Endothelial cell of umbilical vein (primary cell): ENCODE measurements around the gene FGD6. TPM values are rescaled to one million over a fixed set of nuclear protein-coding genes. Genes with fewer than 3 reads are reported as not detected.
"Not testable (repeated sequence)": the region's sequence is repeated elsewhere in the genome, so short reads cannot be mapped to it uniquely, and the experiment has no call there.

ENCODE experiments used
- BruUV-seq: library from RNA; stranded (reverse); fragments of 400-500 nt; replicated peaks from 2 replicates; lab custom pipeline; 2021; lab: Mats Ljungman, UMichigan
- CTCF ChIA-PET: fragments of 300-600, 350-600 bp; sonication (Branson Sonifier 250); formaldehyde crosslinking; loops from one replicate; lab custom pipeline; 2021; ENCODE audit warnings: antibody characterized with exemption, inconsistent platforms; lab: Charles Lee
- POLR2A ChIA-PET: fragments of 300-600, 350-600 bp; sonication (Branson Sonifier 250); formaldehyde crosslinking; loops from one replicate; lab custom pipeline; 2021; ENCODE audit warnings: antibody characterized with exemption, inconsistent platforms; lab: Charles Lee
- DNase-seq: peaks from one replicate; pipeline ENCODE4 v3.0.0-alpha.2; 2011; ENCODE audit warnings: low read depth, low spot score
- FAIRE-seq: peaks from 2 replicates; lab custom pipeline; 2011; peaks lifted over from hg19 to GRCh38; lab: Jason Lieb, UNC
- H2AFZ ChIP-seq: 2 replicates; pipeline ENCODE4 v1.6.0; 2012; ENCODE audit warnings: low read depth, low read length, control low read depth, inconsistent platforms
- H3K27ac ChIP-seq: 2 replicates; pipeline ENCODE4 v1.5.1; 2011; ENCODE audit warnings: low read depth, mild to moderate bottlenecking, control low read depth, low read length, moderate library complexity; ENCODE audit not compliant: insufficient read depth
- H3K27me3 ChIP-seq, 2 experiments: 2 replicates each; pipeline versions ENCODE4 v1.6.0 to v1.6.1; 2011; ENCODE audit warnings: low read length in 2 of 2, mixed read lengths in 1 of 2; ENCODE audit not compliant: control insufficient read depth in 2 of 2, insufficient read depth in 2 of 2
- H3K36me3 ChIP-seq, 2 experiments: 2 replicates in 1 of 2; 3 replicates in 1 of 2; pipeline ENCODE4 v1.5.1; 2011; ENCODE audit warnings: low read length in 2 of 2, mild to moderate bottlenecking in 1 of 2, moderate library complexity in 1 of 2; ENCODE audit not compliant: control insufficient read depth in 2 of 2, insufficient read depth in 2 of 2; ENCODE audit errors: extremely low read depth in 1 of 2
- H3K4me1 ChIP-seq: 3 replicates; pipeline ENCODE4 v1.5.1; 2011; ENCODE audit warnings: mild to moderate bottlenecking, low read length; ENCODE audit not compliant: control insufficient read depth, insufficient read depth; ENCODE audit errors: extremely low read depth
- H3K4me2 ChIP-seq: 2 replicates; pipeline ENCODE4 v1.6.1; 2011; ENCODE audit warnings: low read length, control low read depth, mixed read lengths; ENCODE audit not compliant: insufficient read depth
- H3K4me3 ChIP-seq, 3 experiments: fragments of 200-600 bp in 1 of 3; sonication (generic), shearing (Covaris generic) in 1 of 3; replicated peaks in 1 of 3; 2 replicates each; pipeline ENCODE4 v1.5.1; 2011 to 2016; ENCODE audit warnings: control low read depth in 3 of 3, low read length in 3 of 3, mild to moderate bottlenecking in 2 of 3, inconsistent platforms in 1 of 3, low read depth in 1 of 3, moderate library complexity in 1 of 3; ENCODE audit not compliant: insufficient read depth in 1 of 3
- H3K79me2 ChIP-seq: 2 replicates; pipeline ENCODE4 v1.6.0; 2012; ENCODE audit warnings: low read length, inconsistent platforms; ENCODE audit not compliant: control insufficient read depth, insufficient read depth
- H3K9ac ChIP-seq: replicated peaks from 2 replicates; pipeline ENCODE3; 2011; ENCODE audit warnings: low read length, control low read depth; ENCODE audit not compliant: insufficient read depth; ENCODE audit errors: extremely low read depth
- H3K9me1 ChIP-seq: replicated peaks from 3 replicates; pipeline ENCODE4 v1.6.0; 2011; ENCODE audit warnings: mild to moderate bottlenecking, low read length; ENCODE audit not compliant: control insufficient read depth, insufficient read depth; ENCODE audit errors: extremely low read depth
- H3K9me3 ChIP-seq: replicated peaks from 2 replicates; pipeline ENCODE4 v1.5.1; 2012; ENCODE audit warnings: low read length, inconsistent platforms; ENCODE audit not compliant: control insufficient read depth, insufficient read depth
- H4K20me1 ChIP-seq: replicated peaks from 2 replicates; pipeline ENCODE3; 2011; ENCODE audit warnings: mild to moderate bottlenecking, low read length; ENCODE audit not compliant: control insufficient read depth, insufficient read depth; ENCODE audit errors: extremely low read depth
- CTCF ChIP-seq, 2 donors: IDR thresholded peaks; 1 replicate in 1 of 2; 2 replicates in 1 of 2; pipeline ENCODE4 v1.5.1; 2011; ENCODE audit warnings: low read length in 2 of 2, mild to moderate bottlenecking in 2 of 2, moderate library complexity in 2 of 2, control low read depth in 1 of 2, inconsistent platforms in 1 of 2, low read depth in 1 of 2; ENCODE audit not compliant: insufficient read depth in 1 of 2; ENCODE audit errors: extremely low read depth in 1 of 2
- EZH2 ChIP-seq: IDR thresholded peaks from 2 replicates; pipeline ENCODE4 v1.6.1; 2012; ENCODE audit warnings: borderline replicate concordance, low read depth, mild to moderate bottlenecking, moderate library complexity, low read length, inconsistent platforms; ENCODE audit not compliant: severe bottlenecking
- FOS ChIP-seq: IDR thresholded peaks from 2 replicates; pipeline ENCODE4 v1.6.1; 2011; ENCODE audit warnings: mild to moderate bottlenecking, low read length, moderate library complexity, borderline replicate concordance; ENCODE audit not compliant: insufficient read depth
- GATA2 ChIP-seq: IDR thresholded peaks from 2 replicates; pipeline ENCODE4 v1.7.0; 2011; ENCODE audit warnings: low read depth, mild to moderate bottlenecking, moderate library complexity, mixed read lengths, low read length; ENCODE audit not compliant: insufficient read length, insufficient read depth
- JUN ChIP-seq: IDR thresholded peaks from 2 replicates; pipeline ENCODE4 v1.6.1; 2011; ENCODE audit warnings: borderline replicate concordance, low read depth; ENCODE audit not compliant: insufficient read length, insufficient read depth
- MYC ChIP-seq: IDR thresholded peaks from one replicate; pipeline ENCODE4 v1.6.1; 2011; ENCODE audit warnings: mild to moderate bottlenecking, low read depth, low read length
- POLR2A ChIP-seq: IDR thresholded peaks from 2 replicates; pipeline ENCODE4 v1.6.1; 2012; ENCODE audit warnings: low read depth, mild to moderate bottlenecking, control low read depth, low read length
- POLR2AphosphoS5 ChIP-seq: IDR thresholded peaks from 2 replicates; pipeline ENCODE4 v1.6.1; 2012; ENCODE audit warnings: low read depth, mild to moderate bottlenecking, control low read depth, low read length, moderate library complexity; ENCODE audit not compliant: insufficient read depth
- dilution Hi-C: fragments of 300-500 bp; cut with MboI; formaldehyde crosslinking; loops from one replicate; pipeline ENCODE4 v1.15.0; 2019; ENCODE audit warnings: low sequenced_read_pairs; ENCODE audit not compliant: extremely low pct_ligation_motif_present
- intact Hi-C: fragments of 100-400 bp; cut with micrococcal nuclease; formaldehyde crosslinking; loops from one replicate; pipeline ENCODE4 v1.10.0; 2022
- polyA plus RNA-seq, 4 experiments: library from polyadenylated mRNA; depleted of rRNA in 3 of 4; stranded (reverse) in 3 of 4; unstranded in 1 of 4; fragments of >200 nt; gene quantifications; 2 replicates each; pipeline versions ENCODE4 v1.2.1 to v1.2.3, GENCODE V29; 2011 to 2012; ENCODE audit warnings: missing spikeins in 1 of 4
- total RNA-seq: library from RNA; stranded (reverse); gene quantifications from 2 replicates; pipeline ENCODE4 v1.2.3, GENCODE V29; 2021
- TF ChIP-seq, protein P1 (sequence below): IDR thresholded peaks from 2 replicates; pipeline ENCODE4 v1.6.1; 2011; ENCODE audit not compliant: insufficient read depth, insufficient read length

Gene FGD6
- total and polyA plus RNA-seq, 2 donors (not counting 3 experiments of a cell fraction or from before 2014, with no cell fraction given): 5.9 to 14.0 TPM

- Histone ChIP-seq H3K4me3 (no peak overlapping the region), H3K27ac (no peak overlapping the region), H3K79me2 (peaks cover 72% of the 10 kb centered on the region), H4K20me1 (no peaks in the 10 kb centered on the region), H2AFZ (no peak overlapping the region), H3K9ac (no peak overlapping the region), H3K36me3 (no peaks in the 10 kb centered on the region), H3K4me1 (no peaks in the 10 kb centered on the region), H3K27me3 (no peaks in the 10 kb centered on the region), H3K4me2 (no peak overlapping the region), H3K9me3 (no peaks in the 10 kb centered on the region), H3K9me1 (no peaks in the 10 kb centered on the region)
- ChIA-PET CTCF (no interaction called here), POLR2A (no interaction called here)
- dilution Hi-C loops: no loop called here
- FAIRE-seq: no peak
- TF ChIP-seq CTCF (IDR thresholded peaks at IDR 0.05; ENCODE audit: extremely low read depth in 1 of 2, insufficient read depth in 1 of 2, low read depth in 1 of 2, low read length in 2 of 2): no peak
- no peak for TF ChIP-seq FOS
- no peak for TF ChIP-seq MYC
- TF ChIP-seq POLR2AphosphoS5: no peak
- TF ChIP-seq JUN: no peak
- TF ChIP-seq, protein P1, sequence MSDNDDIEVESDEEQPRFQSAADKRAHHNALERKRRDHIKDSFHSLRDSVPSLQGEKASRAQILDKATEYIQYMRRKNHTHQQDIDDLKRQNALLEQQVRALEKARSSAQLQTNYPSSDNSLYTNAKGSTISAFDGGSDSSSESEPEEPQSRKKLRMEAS: no peak
- TF ChIP-seq GATA2: no peak
- TF ChIP-seq EZH2: no peak
- TF ChIP-seq POLR2A: no peak
- no peak for DNase-seq
- intact Hi-C loops: no loop called here
- no TSS peak for BruUV-seq
Observed at GRCh38 chr12:95237315-95237714, 20.0 kb upstream of the FGD6 start.

DNA sequence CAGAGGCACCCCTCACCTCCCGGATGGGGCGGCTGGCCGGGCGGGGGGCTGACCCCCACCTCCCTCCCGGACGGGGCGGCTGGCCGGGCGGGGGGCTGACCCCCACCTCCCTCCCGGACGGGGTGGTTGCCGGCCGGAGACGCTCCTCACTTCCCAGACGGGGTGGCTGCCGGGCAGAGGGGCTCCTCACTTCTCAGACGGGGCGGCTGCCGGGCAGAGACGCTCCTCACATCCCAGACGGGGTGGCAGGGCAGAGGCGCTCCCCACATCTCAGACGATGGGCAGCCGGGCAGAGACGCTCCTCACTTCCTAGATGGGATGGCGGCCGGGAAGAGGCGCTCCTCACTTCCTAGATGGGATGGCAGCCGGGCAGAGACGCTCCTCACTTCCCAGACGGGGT lies 18.4 kb upstream of the FGD6 start:
- H3K9me3 ChIP-seq, BruUV-seq, H3K4me1 ChIP-seq, H3K27ac ChIP-seq, dilution Hi-C loops, CTCF ChIA-PET, H4K20me1 ChIP-seq, intact Hi-C loops, FAIRE-seq, H3K36me3 ChIP-seq, H3K27me3 ChIP-seq, H3K4me2 ChIP-seq, H3K9ac ChIP-seq, POLR2A ChIA-PET, H3K4me3 ChIP-seq, H3K9me1 ChIP-seq, DNase-seq, H2AFZ ChIP-seq: not testable (repeated sequence)
- peaks cover 77% of the 10 kb centered on the region for H3K79me2 ChIP-seq

GRCh38 chr12:95234187-95234586 lies 16.9 kb upstream of the FGD6 start:
- H3K9me1 ChIP-seq, dilution Hi-C loops, CTCF ChIA-PET, H4K20me1 ChIP-seq, H2AFZ ChIP-seq, BruUV-seq, H3K36me3 ChIP-seq, DNase-seq, H3K27me3 ChIP-seq, FAIRE-seq, H3K27ac ChIP-seq, H3K4me2 ChIP-seq, POLR2A ChIA-PET, H3K9me3 ChIP-seq, intact Hi-C loops, H3K4me3 ChIP-seq, H3K9ac ChIP-seq: not testable (repeated sequence)
- Histone ChIP-seq H3K4me1 (peaks cover 19% of the 10 kb centered on the region), H3K79me2 (peaks cover 79% of the 10 kb centered on the region)
